Kidney (tissue), 22 donors: ENCODE results near the gene RELL1. TPM values are rescaled to one million over a fixed set of nuclear protein-coding genes. Genes with fewer than 3 reads are reported as not detected.
A peak's percentile ranks its signal among the peaks of the same experiment; 100 is the strongest.

ENCODE experiments used
- DNase-seq, 5 donors: peaks; one replicate each; pipeline ENCODE4 v3.0.0-alpha.2; 2013 to 2020
- FAIRE-seq: peaks from 2 replicates; lab custom pipeline; 2012; peaks lifted over from hg19 to GRCh38; lab: Jason Lieb, UNC
- H3K27ac ChIP-seq, 2 donors: one replicate each; pipeline ENCODE4 v1.7.0; 2013; ENCODE audit warnings: low read depth in 2 of 2, low read length in 2 of 2, inconsistent platforms in 1 of 2
- H3K27me3 ChIP-seq: one replicate; pipeline ENCODE4 v1.7.1; 2013; ENCODE audit warnings: low read length, inconsistent platforms; ENCODE audit not compliant: control insufficient read depth, insufficient read depth
- H3K36me3 ChIP-seq, 3 donors: one replicate each; pipeline versions ENCODE4 v1.7.0 to v1.7.1; 2013; ENCODE audit warnings: low read length in 3 of 3, control low read depth in 1 of 3, inconsistent platforms in 1 of 3; ENCODE audit not compliant: insufficient read depth in 3 of 3, control insufficient read depth in 2 of 3
- H3K4me1 ChIP-seq, 3 donors: one replicate each; pipeline versions ENCODE4 v1.7.0 to v1.7.1; 2013; ENCODE audit warnings: low read length in 3 of 3, inconsistent platforms in 1 of 3, low read depth in 1 of 3; ENCODE audit not compliant: control insufficient read depth in 2 of 3, insufficient read depth in 2 of 3
- H3K4me3 ChIP-seq, 3 donors: one replicate each; pipeline versions ENCODE4 v1.7.0 to v1.8.1; 2013; ENCODE audit warnings: low read length in 3 of 3, control low read depth in 1 of 3, inconsistent platforms in 1 of 3
- H3K9ac ChIP-seq, 3 donors: one replicate each; pipeline versions ENCODE4 v1.7.0 to v1.7.1; 2013; ENCODE audit warnings: low read length in 3 of 3, control low read depth in 1 of 3, inconsistent platforms in 1 of 3
- H3K9me3 ChIP-seq, 3 donors: one replicate each; pipeline versions ENCODE4 v1.7.0 to v1.7.1; 2013; ENCODE audit warnings: low read length in 3 of 3, control low read depth in 1 of 3, inconsistent platforms in 1 of 3; ENCODE audit not compliant: control insufficient read depth in 2 of 3, insufficient read depth in 1 of 3
- intact Hi-C: fragments of 100-400 bp; cut with DNase I; formaldehyde crosslinking; loops from one replicate; pipeline ENCODE4 v1.11.1; 2022
- long read RNA-seq, 10 donors: library from polyadenylated mRNA in 1 of 10; unstranded in 1 of 10; transcript quantifications; one replicate each; pipeline ENCODE4 v2.0.0 and lab custom pipeline, GENCODE V29; 2021 to 2026
- polyA plus RNA-seq: library from polyadenylated mRNA; stranded (reverse); fragments of 350-450 nt; fragmentation: Illumina TruSeq; extraction: RNeasy Lipid Tissue Mini Kit (QIAGEN cat#74804); gene quantifications from one replicate; pipeline ENCODE4 v1.2.3, GENCODE V29; 2014; ENCODE audit warnings: low read depth, low replicate concordance; ENCODE audit not compliant: insufficient read depth
- total RNA-seq: library from RNA; stranded (reverse); fragmentation: NEBNext Ultra II Directional; extraction: Animal tissue kit (Norgen Biotek cat#: 25700); gene quantifications from one replicate; pipeline ENCODE4 v1.2.1, GENCODE V29; 2021
- TF ChIP-seq, protein P1 (sequence below): IDR thresholded peaks from 3 replicates; pipeline ENCODE4 v1.5.1; 2012; ENCODE audit warnings: mild to moderate bottlenecking, moderate library complexity, borderline replicate concordance; ENCODE audit not compliant: insufficient read depth; ENCODE audit errors: extremely low read depth
- donor health status: control.
- donor health status: control.
- donor health status: control.
- donor health status: control.
- donor health status: control.
- donor health status: DM: yes; HTN: yes; CAD: no.
- donor health status: Normal renal cell carcinoma (clear cell type).

Gene RELL1, protein sequence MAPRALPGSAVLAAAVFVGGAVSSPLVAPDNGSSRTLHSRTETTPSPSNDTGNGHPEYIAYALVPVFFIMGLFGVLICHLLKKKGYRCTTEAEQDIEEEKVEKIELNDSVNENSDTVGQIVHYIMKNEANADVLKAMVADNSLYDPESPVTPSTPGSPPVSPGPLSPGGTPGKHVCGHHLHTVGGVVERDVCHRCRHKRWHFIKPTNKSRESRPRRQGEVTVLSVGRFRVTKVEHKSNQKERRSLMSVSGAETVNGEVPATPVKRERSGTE
- total RNA-seq (38.4 TPM), polyA plus RNA-seq (1.4 TPM)
- long read RNA-seq, donor 1, partial matches to known transcripts, result 0 of 2 reads
- long read RNA-seq, donor 1, other reads (novel, unspliced or antisense), result 0 of 2 reads
- long read RNA-seq, donor 2, partial matches to known transcripts, result 0 of 2 reads
- long read RNA-seq, donor 2, other reads (novel, unspliced or antisense), result 0 of 2 reads
- long read RNA-seq, donor 3, partial matches to known transcripts, result 20 of 24 reads
- long read RNA-seq, donor 3, other reads (novel, unspliced or antisense), result 0 of 24 reads
- long read RNA-seq, donor 4, partial matches to known transcripts, result 0 of 1 reads
- long read RNA-seq, donor 4, other reads (novel, unspliced or antisense), result 0 of 1 reads
- long read RNA-seq, donor 5, result 0 reads
- long read RNA-seq, donor 6, partial matches to known transcripts, result 0 of 1 reads
- long read RNA-seq, donor 6, other reads (novel, unspliced or antisense), result 0 of 1 reads
- long read RNA-seq, donor 7, transcript RELL1-202 (7 exons, 1,350 nt), result major isoform, 7 of 19 reads
- long read RNA-seq, donor 7, partial matches to known transcripts, result 0 of 19 reads
- long read RNA-seq, donor 7, other reads (novel, unspliced or antisense), result 12 of 19 reads
- long read RNA-seq, donor 8, partial matches to known transcripts, result 0 of 3 reads
- long read RNA-seq, donor 8, other reads (novel, unspliced or antisense), result 0 of 3 reads
- long read RNA-seq, donor 9, partial matches to known transcripts, result 0 of 3 reads
- long read RNA-seq, donor 9, other reads (novel, unspliced or antisense), result 0 of 3 reads
- long read RNA-seq, donor 10, partial matches to known transcripts, result 0 of 1 reads
- long read RNA-seq, donor 10, other reads (novel, unspliced or antisense), result 0 of 1 reads

DNA sequence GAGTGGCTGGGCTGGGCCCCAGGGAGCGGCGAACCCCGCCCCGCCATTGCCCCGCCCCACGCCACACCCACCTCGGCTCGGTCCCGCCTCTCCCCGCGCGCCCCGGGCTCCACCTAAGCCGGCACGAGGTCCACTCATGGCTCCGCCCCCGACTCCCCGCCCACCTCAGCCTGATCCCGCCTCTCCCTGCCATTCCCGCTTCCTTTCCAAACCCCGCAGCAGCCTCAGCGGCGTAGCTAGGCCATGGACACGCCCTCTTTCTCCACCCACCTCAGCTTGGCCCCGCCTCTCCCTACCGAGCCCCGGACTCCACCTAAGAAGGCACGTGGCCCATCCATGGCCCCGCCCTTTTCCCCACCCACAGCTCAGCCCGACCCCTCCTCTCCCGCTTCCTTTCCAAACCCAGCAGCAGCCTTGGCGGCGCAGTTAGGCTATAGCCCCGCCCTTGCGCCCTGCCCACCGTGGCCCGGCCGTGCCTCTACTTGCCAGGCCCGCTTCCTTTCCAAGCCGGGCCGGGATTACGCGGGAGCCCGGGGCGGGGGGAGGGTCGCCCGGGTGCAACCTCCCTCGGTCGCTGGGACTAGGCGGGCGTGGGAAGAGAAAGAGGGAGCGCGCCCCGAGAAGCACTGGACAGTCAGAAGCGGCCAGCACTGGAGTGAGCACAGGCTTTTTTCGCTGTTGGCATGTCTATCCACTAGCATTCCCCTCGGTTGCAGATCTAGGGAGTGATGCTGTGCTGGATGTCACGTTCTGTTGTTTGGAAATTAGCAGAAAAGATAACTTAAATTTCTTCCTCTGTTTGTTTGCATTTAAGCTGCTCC lies at the start of gene RELL1:
RELL1 (minus strand) TSS at position 4 of the 821 bp plus-strand sequence. CDS start 89 bp downstream, outside the sequence.
- H3K4me3 ChIP-seq, result peak within 1 kb of the TSS; percentile 69 to 80 (median 77)
- peak within 1 kb of the TSS; percentile 59 to 79 (median 70) for H3K9ac ChIP-seq
- intact Hi-C loops, result no loop called here
- H3K36me3 ChIP-seq, result no peaks in the 10 kb centered on the region
- TF ChIP-seq, protein P1, sequence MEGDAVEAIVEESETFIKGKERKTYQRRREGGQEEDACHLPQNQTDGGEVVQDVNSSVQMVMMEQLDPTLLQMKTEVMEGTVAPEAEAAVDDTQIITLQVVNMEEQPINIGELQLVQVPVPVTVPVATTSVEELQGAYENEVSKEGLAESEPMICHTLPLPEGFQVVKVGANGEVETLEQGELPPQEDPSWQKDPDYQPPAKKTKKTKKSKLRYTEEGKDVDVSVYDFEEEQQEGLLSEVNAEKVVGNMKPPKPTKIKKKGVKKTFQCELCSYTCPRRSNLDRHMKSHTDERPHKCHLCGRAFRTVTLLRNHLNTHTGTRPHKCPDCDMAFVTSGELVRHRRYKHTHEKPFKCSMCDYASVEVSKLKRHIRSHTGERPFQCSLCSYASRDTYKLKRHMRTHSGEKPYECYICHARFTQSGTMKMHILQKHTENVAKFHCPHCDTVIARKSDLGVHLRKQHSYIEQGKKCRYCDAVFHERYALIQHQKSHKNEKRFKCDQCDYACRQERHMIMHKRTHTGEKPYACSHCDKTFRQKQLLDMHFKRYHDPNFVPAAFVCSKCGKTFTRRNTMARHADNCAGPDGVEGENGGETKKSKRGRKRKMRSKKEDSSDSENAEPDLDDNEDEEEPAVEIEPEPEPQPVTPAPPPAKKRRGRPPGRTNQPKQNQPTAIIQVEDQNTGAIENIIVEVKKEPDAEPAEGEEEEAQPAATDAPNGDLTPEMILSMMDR, result no peak
- H3K4me1 ChIP-seq, result peaks cover 3 to 14% (median 4%) of the 10 kb centered on the region in 3 donors
- no peaks in the 10 kb centered on the region for H3K9me3 ChIP-seq
- H3K27me3 ChIP-seq, result no peaks in the 10 kb centered on the region
- DNase-seq (peak; percentile 100), FAIRE-seq (peak; percentile 97)
- H3K27ac ChIP-seq, result peak within 1 kb of the TSS; percentile 90 to 97

DNA sequence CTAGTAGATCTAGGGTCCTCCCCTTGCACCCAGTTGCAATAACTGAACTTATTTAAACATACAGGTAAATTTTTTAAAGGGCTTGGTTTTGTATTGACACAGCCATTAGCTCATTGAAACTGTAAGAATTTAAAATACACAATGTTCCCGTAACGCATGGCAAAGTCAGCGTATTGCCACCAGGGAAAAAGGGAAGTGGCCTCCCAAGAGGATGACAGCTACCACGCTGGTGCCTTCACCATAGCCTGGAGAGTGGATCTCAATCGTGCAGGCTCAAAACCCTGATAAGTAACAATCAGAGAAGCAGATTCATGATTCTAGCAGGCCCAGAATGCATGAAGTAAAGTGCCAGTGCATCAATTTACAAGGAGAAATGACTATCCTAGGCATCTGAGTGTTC lies 49.4 kb upstream of the RELL1 start:
- Histone ChIP-seq H3K9ac (no peak overlapping the region), H3K9me3 (no peaks in the 10 kb centered on the region), H3K4me1 (no peaks in the 10 kb centered on the region), H3K27me3 (no peaks in the 10 kb centered on the region), H3K4me3 (no peak overlapping the region), H3K27ac (no peak overlapping the region), H3K36me3 (no peaks in the 10 kb centered on the region)
- TF ChIP-seq, protein P1, result no peak
- FAIRE-seq (no peak), DNase-seq (no peak)
- intact Hi-C loops, result no loop called here

DNA sequence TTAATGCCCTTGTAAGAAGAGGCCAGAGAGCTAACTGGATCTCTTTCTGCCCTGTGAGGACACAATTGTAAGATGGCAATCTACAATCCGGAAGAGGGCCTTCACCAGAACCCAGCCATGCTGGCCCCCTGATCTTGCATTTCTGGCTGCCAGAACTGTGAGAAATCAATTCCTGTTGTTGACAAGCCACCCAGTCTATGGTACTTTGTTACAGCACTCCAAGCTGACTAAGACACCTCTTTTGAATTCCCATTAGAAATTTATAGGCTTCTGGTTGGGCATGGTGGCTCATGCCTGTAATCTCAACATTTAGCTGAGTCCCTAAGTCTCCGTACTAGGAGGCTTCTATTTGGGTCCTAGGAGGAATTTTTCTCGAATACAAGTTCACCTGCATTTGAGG lies 48.8 kb upstream of the RELL1 start:
- TF ChIP-seq, protein P1, result no peak
- H3K27ac ChIP-seq, result no peak overlapping the region
- no peaks in the 10 kb centered on the region for H3K9me3 ChIP-seq
- no peaks in the 10 kb centered on the region for H3K4me1 ChIP-seq
- H3K4me3 ChIP-seq, result no peak overlapping the region
- FAIRE-seq (no peak), DNase-seq (no peak)
- intact Hi-C loops, result no loop called here
- H3K27me3 ChIP-seq, result no peaks in the 10 kb centered on the region
- H3K9ac ChIP-seq, result no peak overlapping the region
- no peaks in the 10 kb centered on the region for H3K36me3 ChIP-seq
